MCF 10A (cell line): ENCODE results near the gene RFX4. TPM values are rescaled to one million over a fixed set of nuclear protein-coding genes. Genes with fewer than 3 reads are reported as not detected.
"Not testable (repeated sequence)": the region's sequence is repeated elsewhere in the genome, so short reads cannot be mapped to it uniquely, and the experiment has no call there.

Source experiments
- BruUV-seq: library from RNA; stranded (reverse); fragments of 400-500 nt; replicated peaks from 2 replicates; lab custom pipeline; 2021; lab: Mats Ljungman, UMichigan
- CTCF ChIA-PET: fragments of 300-600 bp; sonication (Branson Sonifier 250); formaldehyde crosslinking; extraction: SDS; loops from one replicate; lab custom pipeline; 2021; ENCODE audit warnings: antibody characterized with exemption, inconsistent platforms; lab: Yijun Ruan, JAX
- POLR2A ChIA-PET: fragments of 300-600, 350-650 bp; sonication (Branson Sonifier 250); formaldehyde crosslinking; extraction: SDS; loops from one replicate; lab custom pipeline; 2020; ENCODE audit warnings: antibody characterized with exemption, inconsistent platforms; lab: Yijun Ruan, JAX
- DNase-seq: peaks from one replicate; pipeline ENCODE4 v3.0.0-alpha.2; 2018; ENCODE audit not compliant: unreplicated experiment
- H3K27ac Mint-ChIP-seq: one replicate; pipeline ENCODE4 v1.8.0; 2022; ENCODE audit warnings: mild to moderate bottlenecking, low read depth, mixed read lengths; ENCODE audit not compliant: unreplicated experiment
- H3K27me3 Mint-ChIP-seq: one replicate; pipeline ENCODE4 v1.8.0; 2022; ENCODE audit warnings: mixed read lengths; ENCODE audit not compliant: insufficient read depth, unreplicated experiment
- H3K36me3 Mint-ChIP-seq: one replicate; pipeline ENCODE4 v1.8.0; 2022; ENCODE audit warnings: mild to moderate bottlenecking, moderate library complexity, mixed read lengths; ENCODE audit not compliant: insufficient read depth, unreplicated experiment
- H3K4me1 Mint-ChIP-seq: one replicate; pipeline ENCODE4 v1.8.0; 2022; ENCODE audit warnings: mixed read lengths; ENCODE audit not compliant: insufficient read depth, unreplicated experiment
- H3K4me3 Mint-ChIP-seq: one replicate; pipeline ENCODE4 v1.8.0; 2022; ENCODE audit warnings: mild to moderate bottlenecking, moderate library complexity, mixed read lengths; ENCODE audit not compliant: unreplicated experiment
- H3K9me3 Mint-ChIP-seq: one replicate; pipeline ENCODE4 v1.8.0; 2022; ENCODE audit warnings: mixed read lengths; ENCODE audit not compliant: unreplicated experiment
- CTCF ChIP-seq: fragments of 200-600 bp; IDR thresholded peaks from one replicate; pipeline ENCODE4 v1.8.0; 2022; ENCODE audit warnings: antibody characterized with exemption, mild to moderate bottlenecking; ENCODE audit not compliant: unreplicated experiment
- intact Hi-C: fragments of 100-400 bp; cut with micrococcal nuclease; formaldehyde crosslinking; loops from 2 replicates; pipeline ENCODE4 v1.14.1; 2022
- total RNA-seq: library from RNA; stranded (reverse); gene quantifications from 2 replicates; pipeline ENCODE4 v1.2.3, GENCODE V29; 2022

Gene RFX4
- total RNA-seq, 1 experiment from 2014 or later: not detected

DNA sequence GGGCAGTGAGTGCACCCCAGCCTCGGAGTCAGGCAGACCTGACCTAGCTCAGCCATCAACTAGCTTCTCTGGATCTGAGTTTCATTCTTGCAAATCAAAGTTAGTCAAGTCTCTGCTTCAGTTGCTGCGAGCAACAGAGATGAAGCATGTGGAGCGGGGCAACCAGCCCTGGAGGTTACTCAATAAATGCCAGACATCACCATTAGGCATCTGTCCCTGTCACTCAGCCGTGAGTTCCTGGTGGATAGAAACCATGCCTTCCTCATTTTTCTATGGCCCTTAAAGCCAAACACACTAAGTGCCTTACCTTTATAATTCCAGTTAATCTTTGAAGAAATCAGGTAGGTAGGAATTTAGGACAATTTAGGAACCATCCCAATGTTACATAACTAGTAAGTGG, 19.3 kb downstream of the RFX4 start:
- DNase-seq: no peak
- Mint-ChIP-seq H3K9me3 (no peaks in the 10 kb centered on the region), H3K27me3 (peaks cover 11% of the 10 kb centered on the region), H3K4me3 (no peak overlapping the region), H3K4me1 (no peaks in the 10 kb centered on the region), H3K27ac (no peak overlapping the region), H3K36me3 (no peaks in the 10 kb centered on the region)
- ChIA-PET CTCF (no interaction called here), POLR2A (no interaction called here)
- TF ChIP-seq CTCF: no peak
- BruUV-seq: no TSS peak
- intact Hi-C loops: no loop called here

- BruUV-seq: no TSS peak
- ChIA-PET CTCF (no interaction called here), POLR2A (no interaction called here)
- no peaks in the 10 kb centered on the region for H3K9me3 Mint-ChIP-seq
- H3K27me3 Mint-ChIP-seq: peaks cover under 1% of the 10 kb centered on the region
- DNase-seq: no peak
- H3K27ac Mint-ChIP-seq: no peak overlapping the region
- no peak overlapping the region for H3K4me3 Mint-ChIP-seq
- intact Hi-C loops: no loop called here
- TF ChIP-seq CTCF: no peak
- H3K36me3 Mint-ChIP-seq: no peaks in the 10 kb centered on the region
- no peaks in the 10 kb centered on the region for H3K4me1 Mint-ChIP-seq
These were observed 22.4 kb downstream of the RFX4 start for GRCh38 chr12:106605254-106605653.

DNA sequence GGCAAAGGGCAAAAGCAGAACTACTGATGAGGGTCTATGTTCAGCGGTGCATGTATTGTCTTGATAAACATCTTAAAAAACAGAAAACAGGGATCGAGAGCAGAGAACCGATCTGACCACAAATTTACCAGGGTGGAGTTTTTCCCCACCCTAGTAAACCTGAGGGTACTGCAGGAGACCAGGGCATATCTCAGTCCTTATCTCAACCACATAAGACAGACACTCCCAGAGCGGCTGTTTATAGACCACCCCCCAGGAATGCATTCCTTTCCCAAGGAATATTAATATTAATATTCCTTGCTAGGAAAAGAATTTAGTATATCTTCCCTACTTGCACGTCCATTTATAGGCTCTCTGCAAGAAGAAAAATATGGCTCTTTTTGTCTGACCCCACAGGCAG, 37.8 kb downstream of the RFX4 start:
- CTCF ChIA-PET, H3K36me3 Mint-ChIP-seq, POLR2A ChIA-PET, H3K27ac Mint-ChIP-seq, BruUV-seq, H3K4me3 Mint-ChIP-seq, DNase-seq, H3K27me3 Mint-ChIP-seq, H3K4me1 Mint-ChIP-seq, intact Hi-C loops: not testable (repeated sequence)
- H3K9me3 Mint-ChIP-seq: peaks cover 12% of the 10 kb centered on the region

DNA sequence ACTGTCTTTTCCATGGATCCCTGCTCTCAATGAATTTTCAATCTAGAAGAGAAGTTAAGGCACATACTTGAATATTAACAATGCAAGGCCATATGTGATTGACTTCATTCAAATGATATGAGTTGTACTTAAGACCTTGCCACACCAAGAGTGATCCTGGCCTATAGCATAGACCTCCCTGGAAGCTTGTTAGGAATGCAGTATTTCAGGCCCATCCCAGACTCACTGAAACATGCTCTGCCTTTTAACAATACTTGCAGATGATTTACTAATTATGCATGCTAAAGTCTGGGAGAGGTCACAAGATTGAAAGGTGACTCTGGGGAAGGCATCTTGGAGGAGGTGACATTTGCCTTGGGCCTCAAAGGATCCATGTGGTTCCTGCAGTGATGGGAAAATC, 43.2 kb downstream of the RFX4 start:
- CTCF ChIA-PET: interaction anchor here (0.6 to 0.7 kb wide), 2 partner anchors 10 to 200 kb away, joined by 3 read pairs; no protein-coding TSS in a partner anchor

More for the DNA sequence above, 43.2 kb downstream of the RFX4 start:
- Mint-ChIP-seq H3K4me1 (peaks cover 7% of the 10 kb centered on the region), H3K9me3 (no peaks in the 10 kb centered on the region), H3K36me3 (no peaks in the 10 kb centered on the region), H3K27me3 (no peaks in the 10 kb centered on the region), H3K27ac (no peak overlapping the region), H3K4me3 (no peak overlapping the region)
- TF ChIP-seq CTCF: no peak
- intact Hi-C loops: no loop called here
- POLR2A ChIA-PET: no interaction called here
- no peak for DNase-seq
- no TSS peak for BruUV-seq
